Fibroblast of villous mesenchyme (primary cell): Measurements from ENCODE around the gene MCM6. TPM values are rescaled to one million over a fixed set of nuclear protein-coding genes. Genes with fewer than 3 reads are reported as not detected.
A peak's percentile ranks its signal among the peaks of the same experiment; 100 is the strongest.

Experiments used
- DNase-seq: peaks from one replicate; pipeline ENCODE4 v3.0.0-alpha.2; 2010; ENCODE audit warnings: low read depth
- H3K4me3 ChIP-seq: 2 replicates; pipeline ENCODE4 v1.5.1; 2011; ENCODE audit warnings: low read depth, mild to moderate bottlenecking, low read length
- total RNA-seq: library from RNA; depleted of rRNA; stranded (reverse); fragments of >200 nt; gene quantifications from 2 replicates; pipeline ENCODE4 v1.2.3, GENCODE V29; 2012
- TF ChIP-seq, protein P1 (sequence below): IDR thresholded peaks from 2 replicates; pipeline ENCODE4 v1.5.1; 2012; ENCODE audit warnings: low read depth, mild to moderate bottlenecking, low read length; ENCODE audit not compliant: insufficient read depth

Gene MCM6
- 12.6 and 13.8 TPM in 2 replicates for total RNA-seq

DNA sequence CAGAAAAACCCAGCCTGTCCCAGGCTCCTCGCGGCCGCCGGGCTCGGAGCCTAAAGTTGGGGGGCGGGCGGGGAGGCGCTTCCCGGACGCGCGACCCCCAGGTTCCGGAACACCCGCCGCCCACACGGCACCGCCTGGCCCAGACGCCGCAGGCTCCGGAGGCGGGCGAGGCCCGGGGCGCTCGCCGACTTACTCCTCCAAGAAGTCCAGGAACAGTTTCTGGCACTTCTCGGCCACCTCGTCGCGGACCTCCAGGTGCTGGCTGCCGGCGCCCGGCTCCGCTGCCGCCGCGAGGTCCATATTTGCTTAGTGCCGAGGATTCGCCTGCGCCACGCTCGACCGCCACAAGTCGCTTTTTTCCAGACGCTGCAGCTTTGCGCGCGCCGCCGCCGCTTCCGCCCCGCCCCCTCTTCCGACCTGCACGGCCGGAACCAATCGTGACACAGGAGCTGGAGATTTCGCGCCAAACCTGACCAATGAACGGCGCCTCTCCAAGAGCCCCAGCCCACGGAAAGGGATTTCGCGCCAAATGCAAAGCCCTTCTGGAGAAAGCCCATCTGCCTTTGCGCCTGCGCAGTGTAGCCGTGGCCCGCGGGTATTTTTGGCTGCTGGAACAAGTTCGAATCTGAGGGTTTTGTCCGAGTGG lies at the start of gene MCM6:
MCM6 (minus strand) TSS at position 378 of the 646 bp plus-strand sequence; CDS start at position 300, 78 bp downstream.
- DNase-seq = peak; percentile 99
- H3K4me3 ChIP-seq = peak within 1 kb of the TSS; percentile 78
- TF ChIP-seq, protein P1, sequence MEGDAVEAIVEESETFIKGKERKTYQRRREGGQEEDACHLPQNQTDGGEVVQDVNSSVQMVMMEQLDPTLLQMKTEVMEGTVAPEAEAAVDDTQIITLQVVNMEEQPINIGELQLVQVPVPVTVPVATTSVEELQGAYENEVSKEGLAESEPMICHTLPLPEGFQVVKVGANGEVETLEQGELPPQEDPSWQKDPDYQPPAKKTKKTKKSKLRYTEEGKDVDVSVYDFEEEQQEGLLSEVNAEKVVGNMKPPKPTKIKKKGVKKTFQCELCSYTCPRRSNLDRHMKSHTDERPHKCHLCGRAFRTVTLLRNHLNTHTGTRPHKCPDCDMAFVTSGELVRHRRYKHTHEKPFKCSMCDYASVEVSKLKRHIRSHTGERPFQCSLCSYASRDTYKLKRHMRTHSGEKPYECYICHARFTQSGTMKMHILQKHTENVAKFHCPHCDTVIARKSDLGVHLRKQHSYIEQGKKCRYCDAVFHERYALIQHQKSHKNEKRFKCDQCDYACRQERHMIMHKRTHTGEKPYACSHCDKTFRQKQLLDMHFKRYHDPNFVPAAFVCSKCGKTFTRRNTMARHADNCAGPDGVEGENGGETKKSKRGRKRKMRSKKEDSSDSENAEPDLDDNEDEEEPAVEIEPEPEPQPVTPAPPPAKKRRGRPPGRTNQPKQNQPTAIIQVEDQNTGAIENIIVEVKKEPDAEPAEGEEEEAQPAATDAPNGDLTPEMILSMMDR = no peak

GRCh38 chr2:135925571-135925970 lies 49.3 kb upstream of the MCM6 start:
- TF ChIP-seq, protein P1 = no peak
- DNase-seq = peak; percentile 20
- no peak overlapping the region for H3K4me3 ChIP-seq

DNA sequence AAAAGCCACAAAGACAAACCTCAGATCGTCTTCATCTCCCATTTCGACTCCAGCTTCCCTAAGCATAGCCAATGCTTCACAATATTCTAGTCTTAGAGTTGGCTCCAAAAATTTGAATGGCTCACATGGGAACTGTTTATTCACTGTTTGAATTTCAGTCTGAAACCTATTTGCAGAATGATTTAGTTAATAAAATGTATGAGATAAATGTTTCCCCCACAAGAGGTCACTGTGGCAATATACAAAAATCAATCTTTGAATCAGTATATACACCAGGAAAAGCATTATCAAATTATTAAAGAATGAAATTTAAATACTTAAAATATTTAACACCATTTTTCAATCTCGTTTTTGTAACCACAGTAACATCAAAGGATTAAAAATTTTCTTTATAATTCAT lies 40.0 kb upstream of the MCM6 start:
- TF ChIP-seq, protein P1 = peak; percentile 43
- H3K4me3 ChIP-seq = no peak overlapping the region
- peak; percentile 53 for DNase-seq

- H3K4me3 ChIP-seq = no peak overlapping the region
- no peak for DNase-seq
- TF ChIP-seq, protein P1 = no peak
Observed at GRCh38 chr2:135914485-135914884, 38.2 kb upstream of the MCM6 start.

- peak; percentile 53 for DNase-seq
- H3K4me3 ChIP-seq = no peak overlapping the region
- TF ChIP-seq, protein P1 = peak; percentile 76
Observed at GRCh38 chr2:135913727-135914365, 37.6 kb upstream of the MCM6 start.

- no peak overlapping the region for H3K4me3 ChIP-seq
- DNase-seq = peak; percentile 1
- TF ChIP-seq, protein P1 = no peak
Observed at GRCh38 chr2:135909976-135910375, 33.7 kb upstream of the MCM6 start.
